ENCODE measurements around the gene SLC50A1. TPM values are rescaled to one million over a fixed set of nuclear protein-coding genes. Genes with fewer than 3 reads are reported as not detected.

Gene SLC50A1
- total RNA-seq, 1 donor from 2014 or later = 27.8 TPM

- H3K27ac Mint-ChIP-seq = peak overlapping the region; percentile 36
Observed at GRCh38 chr1:155174324-155175280, 39.0 kb downstream of the SLC50A1 start.

GRCh38 chr1:155175281-155175926, 39.8 kb downstream of the SLC50A1 start:
- no peak for DNase-seq (ENCODE audit: extremely low spot score, unreplicated experiment)
- Mint-ChIP-seq H3K27ac (no peak overlapping the region), H3K4me3 (peak overlapping the region; percentile 100), H3K4me1 (ENCODE audit: unreplicated experiment) (peaks cover 23% of the 10 kb centered on the region), H3K9me3 (no peaks in the 10 kb centered on the region), H3K27me3 (peaks cover 3% of the 10 kb centered on the region), H3K36me3 (peaks cover 5% of the 10 kb centered on the region)
- no peak for TF ChIP-seq CTCF (conservative IDR thresholded peaks at IDR 0.05)

More at GRCh38 chr1:155174324-155175280, 39.0 kb downstream of the SLC50A1 start:
- peaks cover 3% of the 10 kb centered on the region for H3K27me3 Mint-ChIP-seq
- DNase-seq (ENCODE audit: extremely low spot score, unreplicated experiment) = peak; percentile 71
- peak overlapping the region; percentile 100 for H3K4me3 Mint-ChIP-seq
- no peaks in the 10 kb centered on the region for H3K9me3 Mint-ChIP-seq
- peaks cover 23% of the 10 kb centered on the region for H3K4me1 Mint-ChIP-seq (ENCODE audit: unreplicated experiment)
- no peak for TF ChIP-seq CTCF (conservative IDR thresholded peaks at IDR 0.05)
- peaks cover 6% of the 10 kb centered on the region for H3K36me3 Mint-ChIP-seq

- Mint-ChIP-seq H3K4me1 (ENCODE audit: unreplicated experiment) (peaks cover 23% of the 10 kb centered on the region), H3K9me3 (no peaks in the 10 kb centered on the region), H3K27me3 (peaks cover 3% of the 10 kb centered on the region), H3K36me3 (peaks cover 5% of the 10 kb centered on the region), H3K4me3 (peak overlapping the region; percentile 71), H3K27ac (peak overlapping the region; percentile 44)
- DNase-seq (ENCODE audit: extremely low spot score, unreplicated experiment) = no peak
- TF ChIP-seq CTCF (conservative IDR thresholded peaks at IDR 0.05) = no peak
Observed at GRCh38 chr1:155175927-155176371, 40.3 kb downstream of the SLC50A1 start.

GRCh38 chr1:155176544-155177071, 41.0 kb downstream of the SLC50A1 start:
- Mint-ChIP-seq H3K27ac (peak overlapping the region; percentile 44), H3K36me3 (peaks cover 5% of the 10 kb centered on the region), H3K4me3 (peak overlapping the region; percentile 71), H3K27me3 (peaks cover 3% of the 10 kb centered on the region), H3K9me3 (no peaks in the 10 kb centered on the region), H3K4me1 (ENCODE audit: unreplicated experiment) (peaks cover 23% of the 10 kb centered on the region)
- TF ChIP-seq CTCF (conservative IDR thresholded peaks at IDR 0.05) = peak; percentile 95
- no peak for DNase-seq (ENCODE audit: extremely low spot score, unreplicated experiment)

GRCh38 chr1:155177192-155177917, 41.7 kb downstream of the SLC50A1 start:
- Mint-ChIP-seq H3K4me3 (no peak overlapping the region), H3K27me3 (peaks cover 3% of the 10 kb centered on the region), H3K27ac (peak overlapping the region; percentile 44), H3K4me1 (ENCODE audit: unreplicated experiment) (peaks cover 16% of the 10 kb centered on the region), H3K36me3 (peaks cover 5% of the 10 kb centered on the region), H3K9me3 (no peaks in the 10 kb centered on the region)
- DNase-seq (ENCODE audit: extremely low spot score, unreplicated experiment) = no peak
- no peak for TF ChIP-seq CTCF (conservative IDR thresholded peaks at IDR 0.05)

Measured in type B pancreatic cell (in vitro differentiated cells).